GM10266 (cell line): ENCODE results near the gene ZNF19.

Experiments used
- DNase-seq: peaks from one replicate; pipeline ENCODE4 v3.0.0; 2012; ENCODE audit errors: extremely low spot score
- TF ChIP-seq, protein P1 (sequence below): IDR thresholded peaks from 2 replicates; pipeline ENCODE4 v1.5.1; 2012; ENCODE audit warnings: mild to moderate bottlenecking, low read depth; ENCODE audit not compliant: control insufficient read depth, insufficient read depth; ENCODE audit errors: missing control alignments

ZNF19 gene

DNA sequence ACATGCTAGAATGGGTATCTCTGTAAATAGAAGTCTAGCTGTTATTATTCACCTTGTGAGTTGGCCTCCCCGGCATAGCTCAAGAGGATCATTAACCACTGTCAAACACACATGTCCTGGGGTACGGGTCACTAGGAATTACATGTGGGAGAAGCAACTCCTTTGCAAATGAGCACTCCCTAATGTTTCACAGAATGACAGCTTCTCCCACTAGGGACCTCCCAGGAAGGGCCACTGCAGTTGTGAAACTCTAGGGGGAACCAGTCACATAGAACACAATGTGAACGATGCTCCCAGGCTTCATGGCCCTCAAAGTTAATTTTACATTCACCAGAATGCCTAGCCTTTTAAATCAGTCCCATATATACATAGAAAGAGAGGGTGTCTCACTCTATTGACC, 12.4 kb upstream of the ZNF19 start:
- TF ChIP-seq, protein P1, sequence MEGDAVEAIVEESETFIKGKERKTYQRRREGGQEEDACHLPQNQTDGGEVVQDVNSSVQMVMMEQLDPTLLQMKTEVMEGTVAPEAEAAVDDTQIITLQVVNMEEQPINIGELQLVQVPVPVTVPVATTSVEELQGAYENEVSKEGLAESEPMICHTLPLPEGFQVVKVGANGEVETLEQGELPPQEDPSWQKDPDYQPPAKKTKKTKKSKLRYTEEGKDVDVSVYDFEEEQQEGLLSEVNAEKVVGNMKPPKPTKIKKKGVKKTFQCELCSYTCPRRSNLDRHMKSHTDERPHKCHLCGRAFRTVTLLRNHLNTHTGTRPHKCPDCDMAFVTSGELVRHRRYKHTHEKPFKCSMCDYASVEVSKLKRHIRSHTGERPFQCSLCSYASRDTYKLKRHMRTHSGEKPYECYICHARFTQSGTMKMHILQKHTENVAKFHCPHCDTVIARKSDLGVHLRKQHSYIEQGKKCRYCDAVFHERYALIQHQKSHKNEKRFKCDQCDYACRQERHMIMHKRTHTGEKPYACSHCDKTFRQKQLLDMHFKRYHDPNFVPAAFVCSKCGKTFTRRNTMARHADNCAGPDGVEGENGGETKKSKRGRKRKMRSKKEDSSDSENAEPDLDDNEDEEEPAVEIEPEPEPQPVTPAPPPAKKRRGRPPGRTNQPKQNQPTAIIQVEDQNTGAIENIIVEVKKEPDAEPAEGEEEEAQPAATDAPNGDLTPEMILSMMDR: no peak
- DNase-seq: no peak

- DNase-seq: no peak
- TF ChIP-seq, protein P1: no peak
These were observed 11.8 kb upstream of the ZNF19 start for GRCh38 chr16:71500964-71501363.

- TF ChIP-seq, protein P1: peak; percentile 86
These were observed 10.7 kb upstream of the ZNF19 start for GRCh38 chr16:71499775-71500364.

DNA sequence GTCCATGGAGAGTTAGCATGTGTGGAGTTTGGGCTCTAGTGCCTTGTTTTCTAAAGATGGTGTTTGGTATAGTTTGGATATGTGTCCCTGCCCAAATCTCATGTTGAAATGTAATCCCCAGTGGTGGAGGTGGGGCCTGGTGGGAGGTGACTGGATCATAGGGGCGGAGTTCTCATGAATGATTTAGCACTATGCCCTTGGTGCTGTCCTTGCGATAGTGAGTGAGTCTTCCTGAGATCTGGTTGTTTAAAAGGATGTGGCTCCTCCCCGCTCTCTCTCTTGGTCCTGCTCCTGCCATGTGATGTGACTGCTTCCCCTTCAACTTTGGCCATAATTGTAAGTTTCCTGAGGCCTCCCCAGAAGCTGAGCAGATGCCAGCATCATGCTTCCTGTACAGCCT, 8.9 kb upstream of the ZNF19 start:
- no peak for DNase-seq
- TF ChIP-seq, protein P1: no peak

More at GRCh38 chr16:71499775-71500364, 10.7 kb upstream of the ZNF19 start:
- peak; percentile 61 for DNase-seq

DNA sequence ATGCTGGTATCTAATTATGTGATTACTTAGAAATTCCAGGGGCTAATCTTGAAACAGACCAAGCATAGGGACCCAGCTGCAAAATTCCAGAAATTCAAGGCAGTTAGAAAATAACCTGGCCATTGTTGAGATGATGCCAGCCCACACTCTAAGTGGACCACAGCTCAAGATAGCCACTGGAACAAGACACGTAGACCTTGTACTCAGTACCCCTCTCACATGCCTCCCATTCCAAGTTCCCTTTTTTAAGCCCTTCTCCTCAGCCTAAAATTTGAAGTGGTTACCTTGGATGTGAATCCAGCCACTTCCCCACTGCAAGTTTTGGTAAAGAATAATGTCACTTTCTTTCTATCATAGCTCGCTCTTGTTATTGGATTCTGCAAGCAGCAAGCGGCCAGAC, 4.1 kb upstream of the ZNF19 start:
- no peak for DNase-seq
- TF ChIP-seq, protein P1: no peak

- TF ChIP-seq, protein P1: no peak
- no peak for DNase-seq
These were observed 3.7 kb upstream of the ZNF19 start for GRCh38 chr16:71492786-71493185.

- TF ChIP-seq, protein P1: no peak
- no peak for DNase-seq
These were observed 1.9 kb upstream of the ZNF19 start for GRCh38 chr16:71491054-71491453.
